Sigmoid colon (tissue), 7 donors: ENCODE measurements around the gene RPS6KA2. TPM values are rescaled to one million over a fixed set of nuclear protein-coding genes. Genes with fewer than 3 reads are reported as not detected.

ENCODE experiments used
- DNase-seq: peaks from one replicate; pipeline ENCODE4 v3.0.0-alpha.2; 2019
- H3K27ac ChIP-seq, 4 donors: fragments of 200-600 bp; sonication (generic); one replicate each; pipeline ENCODE4 v1.5.1; 2016 to 2019; ENCODE audit warnings: mild to moderate bottlenecking in 1 of 4
- H3K27me3 ChIP-seq, 3 donors: fragments of 200-600 bp; sonication (generic); one replicate each; pipeline ENCODE4 v1.5.1; 2019; ENCODE audit warnings: mild to moderate bottlenecking in 1 of 3
- H3K36me3 ChIP-seq, 4 donors: fragments of 200-600 bp; sonication (generic); one replicate each; pipeline ENCODE4 v1.5.1; 2016 to 2019
- H3K4me1 ChIP-seq, 4 donors: fragments of 200-600 bp; sonication (generic); one replicate each; pipeline ENCODE4 v1.5.1; 2017 to 2019
- H3K4me3 ChIP-seq, 4 donors: fragments of 200-600 bp; sonication (generic); one replicate each; pipeline ENCODE4 v1.5.1; 2017 to 2019; ENCODE audit warnings: mild to moderate bottlenecking in 2 of 4, moderate library complexity in 1 of 4
- H3K9me3 ChIP-seq, 4 donors: fragments of 200-600 bp in 3 of 4; sonication (generic) in 3 of 4; one replicate each; pipeline versions ENCODE4 v1.5.1 to v1.6.1; 2013 to 2019
- EP300 ChIP-seq, 4 donors: sonication (generic); formaldehyde crosslinking; IDR thresholded peaks; one replicate each; pipeline ENCODE4 v1.6.1; 2017; ENCODE audit warnings: antibody characterized with exemption in 4 of 4
- POLR2A ChIP-seq, 2 donors: fragments of 450-650 bp; IDR thresholded peaks; one replicate each; pipeline ENCODE4 v1.6.1; 2016; ENCODE audit warnings: antibody characterized with exemption in 2 of 2, mild to moderate bottlenecking in 2 of 2, moderate library complexity in 2 of 2
- POLR2AphosphoS5 ChIP-seq, 4 donors: sonication (generic); formaldehyde crosslinking; IDR thresholded peaks; one replicate each; pipeline ENCODE4 v1.6.1; 2017; ENCODE audit warnings: antibody characterized with exemption in 4 of 4
- WGBS, 2 donors: extraction: QIAGEN DNeasy Blood & Tissue Kit; methylation state at CpG; one replicate each; pipeline ENCODE4 v1.1.7; 2013; 5-methylcytosine and 5-hydroxymethylcytosine counted together
- intact Hi-C: fragments of 100-400 bp; cut with DNase I; formaldehyde crosslinking; loops from one replicate; pipeline ENCODE4 v1.15.1; 2023
- polyA plus RNA-seq, 3 donors: library from polyadenylated mRNA; stranded (reverse); fragments of 200-250 nt; gene quantifications; one replicate each; pipeline ENCODE4 v1.2.3, GENCODE V29; 2013
- total RNA-seq, 4 donors: library from RNA; depleted of rRNA; stranded (reverse); fragments of >200 nt; gene quantifications; one replicate each; pipeline ENCODE4 v1.1.0, GENCODE V29; 2016
- TF ChIP-seq, protein P1 (sequence below), 4 experiments: fragments of 450-650 bp in 3 of 4; fragments of 200-600 bp in 1 of 4; IDR thresholded peaks; one replicate each; pipeline ENCODE4 v1.5.1; 2016 to 2019; ENCODE audit warnings: antibody characterized with exemption in 4 of 4, mild to moderate bottlenecking in 3 of 4, moderate library complexity in 2 of 4
- donor health status: healthy with polysubstance abuse.
- donor health status: Bipolar disorder and iron deficiency.
- donor health status: healthy.

RPS6KA2 gene
- total and polyA plus RNA-seq, 7 donors: 6.5 to 44.7 (median 27.8) TPM

- Histone ChIP-seq H3K36me3 (no peaks in the 10 kb centered on the region), H3K4me1 (peaks cover 0 to 45% (median 34%) of the 10 kb centered on the region in 4 donors), H3K27me3 (no peaks in the 10 kb centered on the region), H3K9me3 (no peaks in the 10 kb centered on the region), H3K27ac (peak overlapping the region in 1 of 4 donors; percentile 77), H3K4me3 (no peak overlapping the region)
- 97% methylated on average over 10 of the region's 10 CpGs for WGBS, 2 donors
- intact Hi-C loops: no loop called here
- TF ChIP-seq EP300 (IDR thresholded peaks at IDR 0.05): no peak
- TF ChIP-seq, protein P1, sequence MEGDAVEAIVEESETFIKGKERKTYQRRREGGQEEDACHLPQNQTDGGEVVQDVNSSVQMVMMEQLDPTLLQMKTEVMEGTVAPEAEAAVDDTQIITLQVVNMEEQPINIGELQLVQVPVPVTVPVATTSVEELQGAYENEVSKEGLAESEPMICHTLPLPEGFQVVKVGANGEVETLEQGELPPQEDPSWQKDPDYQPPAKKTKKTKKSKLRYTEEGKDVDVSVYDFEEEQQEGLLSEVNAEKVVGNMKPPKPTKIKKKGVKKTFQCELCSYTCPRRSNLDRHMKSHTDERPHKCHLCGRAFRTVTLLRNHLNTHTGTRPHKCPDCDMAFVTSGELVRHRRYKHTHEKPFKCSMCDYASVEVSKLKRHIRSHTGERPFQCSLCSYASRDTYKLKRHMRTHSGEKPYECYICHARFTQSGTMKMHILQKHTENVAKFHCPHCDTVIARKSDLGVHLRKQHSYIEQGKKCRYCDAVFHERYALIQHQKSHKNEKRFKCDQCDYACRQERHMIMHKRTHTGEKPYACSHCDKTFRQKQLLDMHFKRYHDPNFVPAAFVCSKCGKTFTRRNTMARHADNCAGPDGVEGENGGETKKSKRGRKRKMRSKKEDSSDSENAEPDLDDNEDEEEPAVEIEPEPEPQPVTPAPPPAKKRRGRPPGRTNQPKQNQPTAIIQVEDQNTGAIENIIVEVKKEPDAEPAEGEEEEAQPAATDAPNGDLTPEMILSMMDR (IDR thresholded peaks at IDR 0.05): no peak
- TF ChIP-seq POLR2A (IDR thresholded peaks at IDR 0.05): no peak
- no peak for TF ChIP-seq POLR2AphosphoS5 (IDR thresholded peaks at IDR 0.05)
- DNase-seq: no peak
Measured at GRCh38 chr6:166601956-166602355, 25.1 kb downstream of the RPS6KA2 start.

- 79 to 88% methylated on average over 2 of the region's 2 CpGs for WGBS, 2 donors
- intact Hi-C loops: no loop called here
- Histone ChIP-seq H3K4me3 (no peak overlapping the region), H3K27ac (no peak overlapping the region), H3K4me1 (peaks cover 0 to 50% (median 36%) of the 10 kb centered on the region in 4 donors), H3K36me3 (no peaks in the 10 kb centered on the region), H3K27me3 (no peaks in the 10 kb centered on the region), H3K9me3 (no peaks in the 10 kb centered on the region)
- no peak for DNase-seq
- TF ChIP-seq EP300 (IDR thresholded peaks at IDR 0.05) (no peak), POLR2AphosphoS5 (IDR thresholded peaks at IDR 0.05) (no peak)
- TF ChIP-seq, protein P1 (IDR thresholded peaks at IDR 0.05): no peak
Measured at GRCh38 chr6:166600931-166601330, 26.1 kb downstream of the RPS6KA2 start.

DNA sequence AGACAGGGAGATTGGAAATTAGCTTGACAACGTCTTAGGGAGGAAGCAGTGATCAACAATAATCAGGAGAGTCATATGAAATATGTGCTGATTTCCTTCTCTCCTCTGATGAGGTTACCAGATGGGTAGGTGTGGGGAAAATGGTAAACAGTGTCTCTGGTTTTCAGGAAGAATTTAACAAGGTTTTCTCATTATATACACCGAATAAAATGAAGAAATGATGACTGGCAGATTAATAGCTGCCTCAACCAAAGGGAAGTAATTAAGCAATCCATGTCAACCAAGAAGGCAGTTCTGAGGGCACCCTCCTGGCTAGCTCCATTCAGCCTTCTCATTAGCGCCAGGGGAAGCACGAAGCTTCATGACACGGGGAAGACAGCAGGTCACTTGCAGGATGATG lies 27.8 kb downstream of the RPS6KA2 start:
- H3K4me1 ChIP-seq: peaks cover 0 to 63% (median 43%) of the 10 kb centered on the region in 4 donors
- H3K36me3 ChIP-seq: no peaks in the 10 kb centered on the region
- H3K27ac ChIP-seq: peak overlapping the region; percentile 54 to 83 (median 68)
- no peaks in the 10 kb centered on the region for H3K27me3 ChIP-seq
- WGBS, 2 donors: 70 to 82% methylated on average over 5 of the region's 5 CpGs
- no peak for DNase-seq
- no peak overlapping the region for H3K4me3 ChIP-seq
- H3K9me3 ChIP-seq: no peaks in the 10 kb centered on the region
- intact Hi-C loops: loop anchor here (5.0 kb wide), 1 partner anchor 42 kb away; no protein-coding TSS in a partner anchor
- TF ChIP-seq POLR2A (IDR thresholded peaks at IDR 0.05) (no peak), POLR2AphosphoS5 (IDR thresholded peaks at IDR 0.05) (no peak), EP300 (IDR thresholded peaks at IDR 0.05) (no peak)
- TF ChIP-seq, protein P1 (IDR thresholded peaks at IDR 0.05): no peak

- Histone ChIP-seq H3K36me3 (no peaks in the 10 kb centered on the region), H3K27me3 (no peaks in the 10 kb centered on the region), H3K27ac (peak overlapping the region; percentile 54 to 83 (median 68)), H3K4me1 (peaks cover 0 to 60% (median 42%) of the 10 kb centered on the region in 4 donors), H3K4me3 (no peak overlapping the region), H3K9me3 (no peaks in the 10 kb centered on the region)
- peak; percentile 7 to 76 (median 56) for TF ChIP-seq POLR2AphosphoS5 (IDR thresholded peaks at IDR 0.05)
- TF ChIP-seq EP300 (IDR thresholded peaks at IDR 0.05): peak in 2 of 4 donors; percentile 9 to 68
- TF ChIP-seq POLR2A (IDR thresholded peaks at IDR 0.05): no peak
- intact Hi-C loops: loop anchor here (5.0 kb wide), 1 partner anchor 41 kb away; no protein-coding TSS in a partner anchor
- peak; percentile 84 for DNase-seq
- 78 to 85% methylated on average over 11 of the region's 11 CpGs for WGBS, 2 donors
Measured at GRCh38 chr6:166598441-166599138, 28.5 kb downstream of the RPS6KA2 start.

GRCh38 chr6:166597711-166598440 lies 29.2 kb downstream of the RPS6KA2 start:
- intact Hi-C loops: loop anchor here (5.0 kb wide), 1 partner anchor 41 kb away; no protein-coding TSS in a partner anchor
- no peak for DNase-seq
- Histone ChIP-seq H3K27me3 (no peaks in the 10 kb centered on the region), H3K4me3 (no peak overlapping the region), H3K9me3 (no peaks in the 10 kb centered on the region), H3K36me3 (no peaks in the 10 kb centered on the region), H3K27ac (peak overlapping the region; percentile 28 to 83 (median 57)), H3K4me1 (peaks cover 0 to 53% (median 36%) of the 10 kb centered on the region in 4 donors)
- WGBS, 2 donors: 80 to 89% methylated on average over 10 of the region's 10 CpGs
- TF ChIP-seq, protein P1 (IDR thresholded peaks at IDR 0.05): no peak
- TF ChIP-seq POLR2AphosphoS5 (IDR thresholded peaks at IDR 0.05): no peak
- TF ChIP-seq POLR2A (IDR thresholded peaks at IDR 0.05): no peak
- no peak for TF ChIP-seq EP300 (IDR thresholded peaks at IDR 0.05)
